NCI-H1436 (cell line): ENCODE results near the gene NEURL3.

Experiments
- DNase-seq: peaks from one replicate; lab custom pipeline; 2025; lab: John Stamatoyannopoulos, UW

Gene NEURL3

DNA sequence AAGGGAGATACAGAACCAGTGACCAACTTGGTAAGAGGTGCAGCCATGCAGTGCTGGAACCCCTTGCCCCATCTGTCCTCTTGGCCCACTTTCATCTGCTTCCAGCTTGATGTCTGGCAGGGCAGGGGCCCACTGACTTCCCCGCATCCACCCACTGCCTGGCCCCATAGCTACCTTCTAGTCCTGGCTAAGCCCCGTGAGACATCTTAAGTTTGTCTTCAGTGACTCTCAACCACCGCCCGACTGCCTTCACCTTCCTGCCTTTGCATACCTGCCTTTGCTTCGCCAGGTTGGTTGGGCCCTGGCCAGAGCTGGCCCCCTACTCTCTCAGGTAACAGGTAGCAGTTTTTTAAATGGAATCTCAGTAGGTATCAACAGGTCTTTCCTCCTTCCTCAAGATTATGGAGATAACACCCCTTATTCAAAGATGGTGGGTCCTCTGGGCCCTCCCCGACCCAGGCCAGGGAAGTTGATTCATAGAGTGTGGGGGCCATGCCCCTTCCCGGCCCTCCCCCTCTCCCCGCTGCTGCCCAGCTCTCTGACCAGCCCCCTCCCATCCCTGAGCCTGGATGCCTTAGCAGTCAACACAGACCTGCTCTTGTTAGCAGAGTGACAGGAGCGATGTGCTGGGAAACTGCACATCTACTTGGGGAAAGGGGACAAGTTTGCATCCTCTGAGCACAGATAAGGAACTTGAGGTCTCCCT lies 34.2 kb upstream of the NEURL3 start:
- DNase-seq = no peak

DNA sequence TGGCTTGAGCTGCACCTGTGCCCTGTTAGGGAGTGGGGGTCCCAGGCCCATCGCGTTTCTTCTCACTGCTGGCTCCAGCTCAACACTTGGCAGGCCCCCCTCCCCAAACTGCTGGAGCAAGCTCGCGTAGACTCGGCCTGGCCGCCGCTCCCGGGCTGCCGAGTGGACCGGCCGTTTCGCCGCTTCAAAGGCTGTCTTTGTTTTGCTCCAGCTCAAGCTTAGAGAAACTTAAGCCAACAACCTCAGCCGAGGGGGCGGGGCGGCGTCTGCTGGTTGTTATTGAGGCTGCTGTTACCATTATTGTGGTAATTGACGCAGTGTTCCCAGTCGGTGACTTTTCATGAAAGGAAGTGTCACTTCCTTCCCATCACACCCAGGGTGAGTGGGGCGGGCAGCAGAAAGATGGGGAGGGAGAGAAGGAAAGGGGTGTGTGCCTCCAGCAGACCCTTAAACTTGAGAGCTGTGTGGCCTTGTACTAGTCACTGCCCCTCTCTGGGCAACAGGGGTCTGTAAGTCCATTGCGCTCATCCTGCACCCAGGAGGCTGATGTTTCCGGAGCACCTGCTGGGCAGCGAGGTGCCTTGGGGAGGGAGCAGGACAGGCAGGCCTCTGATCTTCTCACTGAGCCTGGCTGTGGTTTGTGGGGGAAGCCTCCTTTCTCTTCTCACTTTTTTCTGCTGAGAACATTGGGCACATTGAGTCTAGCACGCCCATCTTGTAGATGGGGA lies 33.5 kb upstream of the NEURL3 start:
- no peak for DNase-seq

DNA sequence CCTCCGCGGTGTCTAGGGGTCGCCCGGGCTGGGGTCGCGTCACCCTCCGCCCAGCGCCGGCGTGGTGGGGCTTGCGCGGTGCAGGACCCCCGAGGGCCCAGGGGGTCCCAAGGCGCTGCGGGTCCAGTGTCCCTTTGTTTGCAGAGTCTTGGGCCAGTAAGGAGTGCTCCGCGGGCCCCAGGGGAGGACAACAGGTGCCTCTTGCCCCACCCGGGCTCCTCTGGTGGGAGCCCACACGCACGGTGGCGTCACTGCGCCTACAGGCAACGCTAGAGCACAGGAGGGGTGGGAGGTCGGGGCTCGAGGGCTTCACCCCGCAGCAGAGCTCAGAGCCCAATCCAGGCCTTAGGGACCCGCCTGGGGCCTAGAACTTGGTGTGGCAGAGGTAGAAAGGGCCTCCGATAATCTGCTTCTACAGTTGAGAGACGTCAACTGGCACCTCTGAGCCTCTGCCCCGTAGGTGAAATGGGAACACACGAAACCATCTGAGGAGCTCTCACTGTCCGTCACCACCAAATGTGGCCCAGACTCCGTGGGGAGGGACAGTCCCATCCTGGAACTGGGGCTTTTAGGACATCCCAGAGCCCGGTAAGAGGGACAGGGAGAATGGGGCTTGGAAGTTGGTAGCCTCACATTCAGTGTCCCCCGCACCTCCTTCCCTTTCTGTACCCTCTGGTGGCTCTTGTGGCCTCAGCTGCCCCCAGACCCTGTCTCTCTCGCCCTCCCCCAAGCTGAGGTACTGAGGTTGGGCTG lies 32.8 kb upstream of the NEURL3 start:
- no peak for DNase-seq

- DNase-seq = no peak
Measured at GRCh38 chr2:96537066-96537733, 32.0 kb upstream of the NEURL3 start.

- peak; percentile 82 for DNase-seq
Measured at GRCh38 chr2:96536445-96537065, 31.4 kb upstream of the NEURL3 start, which contains the start of gene ARID5A. Gene ARID5A (plus strand): TSS chr2:96536752. CDS start chr2:96536827, 75 bp downstream.

GRCh38 chr2:96535331-96535730 lies 30.2 kb upstream of the NEURL3 start:
- no peak for DNase-seq

DNA sequence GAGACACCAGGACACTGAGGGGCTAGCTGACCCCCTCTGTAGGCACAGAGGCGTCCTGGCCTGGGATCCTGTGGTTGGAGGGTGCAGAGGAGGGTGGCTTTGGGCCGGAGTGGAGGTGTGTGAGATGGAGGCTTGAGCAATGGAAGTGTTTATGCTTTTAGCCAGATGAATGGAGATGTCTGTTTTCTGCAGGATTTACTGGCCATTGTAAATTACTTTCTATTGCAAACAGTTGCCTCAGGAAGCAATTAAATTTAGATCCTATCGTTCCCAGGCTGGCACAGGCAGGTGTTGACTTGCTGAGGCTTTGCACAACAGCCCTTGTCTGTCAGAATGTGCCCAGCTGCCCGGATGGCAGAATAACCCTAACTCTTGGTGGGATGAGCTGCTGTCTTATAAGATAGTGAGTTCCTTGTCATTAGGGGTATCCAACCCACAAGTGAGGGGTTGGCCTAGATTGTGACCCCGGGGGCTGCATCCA lies 29.6 kb upstream of the NEURL3 start:
- DNase-seq = no peak

GRCh38 chr2:96534141-96534540 lies 29.0 kb upstream of the NEURL3 start:
- no peak for DNase-seq

DNA sequence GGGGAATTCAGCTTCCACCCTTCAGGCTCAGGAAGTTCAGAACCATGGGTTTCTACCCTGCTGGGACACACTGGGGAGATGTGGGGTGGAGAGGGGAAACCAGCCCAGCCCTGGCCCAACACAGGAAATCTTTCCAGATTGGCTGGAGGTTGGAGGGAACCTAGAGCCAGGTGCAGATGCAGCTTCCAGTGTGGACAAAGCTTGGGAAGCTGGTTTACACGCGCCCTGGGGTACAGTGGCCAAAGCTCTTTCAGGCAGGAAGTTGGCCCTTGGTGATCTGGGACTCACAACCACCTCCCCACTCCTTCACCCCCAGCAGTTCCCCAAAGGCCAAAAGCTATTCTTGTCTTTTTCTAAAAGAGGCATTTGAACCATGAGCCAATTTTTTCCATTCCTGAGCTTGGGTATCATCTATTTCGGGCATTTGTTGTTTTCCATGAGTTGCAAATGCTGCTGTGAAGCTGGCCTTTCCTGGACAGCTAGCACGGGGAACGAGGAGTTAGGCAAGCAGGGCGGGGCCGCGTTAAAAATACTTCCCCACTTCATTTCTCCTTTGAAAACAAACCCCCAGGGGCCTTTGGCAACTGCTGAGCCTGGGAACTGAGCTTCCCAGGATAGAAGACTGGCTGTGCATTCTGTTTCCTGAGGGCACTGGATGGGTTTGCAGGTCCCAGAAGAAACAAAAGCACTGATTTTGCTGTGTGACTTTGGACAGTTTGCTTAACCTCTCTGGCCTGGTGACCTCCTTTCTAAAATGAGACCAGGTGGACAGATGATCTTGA lies 28.3 kb upstream of the NEURL3 start:
- no peak for DNase-seq

- no peak for DNase-seq
Measured at GRCh38 chr2:96532641-96533291, 27.6 kb upstream of the NEURL3 start.

DNA sequence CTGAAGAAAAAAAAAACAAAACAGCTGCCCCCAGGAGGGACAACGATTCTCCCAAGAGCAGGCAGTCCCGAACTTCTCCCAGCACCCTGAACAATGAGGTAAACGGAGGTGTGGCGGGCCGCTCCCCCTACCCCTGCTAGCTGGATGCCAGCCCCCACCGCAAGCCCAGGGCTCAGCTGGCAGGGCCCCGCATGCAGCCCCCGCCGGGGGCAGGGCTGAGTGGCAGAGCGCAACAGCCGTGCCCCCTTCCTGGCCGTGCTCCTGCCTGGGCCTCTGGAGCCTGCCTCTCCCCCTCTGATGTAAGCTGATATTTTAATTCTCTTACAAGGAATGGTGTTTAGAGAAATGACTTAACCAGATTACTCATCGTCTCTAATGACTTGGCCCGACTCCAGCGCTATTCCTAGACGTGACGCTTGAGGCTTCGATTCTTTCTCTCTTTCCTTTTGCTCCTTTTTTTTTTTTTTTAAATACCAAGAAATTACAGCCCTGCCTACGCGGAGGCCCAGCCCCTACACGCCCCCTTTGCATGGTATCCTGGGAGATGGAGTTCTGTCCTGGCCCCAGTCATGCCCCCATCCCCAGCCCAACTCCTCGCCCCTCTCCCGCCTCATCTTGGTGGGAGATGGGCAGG lies 26.8 kb upstream of the NEURL3 start:
- DNase-seq = peak; percentile 94

GRCh38 chr2:96531366-96531765 lies 26.2 kb upstream of the NEURL3 start:
- DNase-seq = no peak

- no peak for DNase-seq
Measured at GRCh38 chr2:96530474-96531357, 25.6 kb upstream of the NEURL3 start.

- DNase-seq = no peak
Measured at GRCh38 chr2:96530144-96530430, 24.9 kb upstream of the NEURL3 start.

DNA sequence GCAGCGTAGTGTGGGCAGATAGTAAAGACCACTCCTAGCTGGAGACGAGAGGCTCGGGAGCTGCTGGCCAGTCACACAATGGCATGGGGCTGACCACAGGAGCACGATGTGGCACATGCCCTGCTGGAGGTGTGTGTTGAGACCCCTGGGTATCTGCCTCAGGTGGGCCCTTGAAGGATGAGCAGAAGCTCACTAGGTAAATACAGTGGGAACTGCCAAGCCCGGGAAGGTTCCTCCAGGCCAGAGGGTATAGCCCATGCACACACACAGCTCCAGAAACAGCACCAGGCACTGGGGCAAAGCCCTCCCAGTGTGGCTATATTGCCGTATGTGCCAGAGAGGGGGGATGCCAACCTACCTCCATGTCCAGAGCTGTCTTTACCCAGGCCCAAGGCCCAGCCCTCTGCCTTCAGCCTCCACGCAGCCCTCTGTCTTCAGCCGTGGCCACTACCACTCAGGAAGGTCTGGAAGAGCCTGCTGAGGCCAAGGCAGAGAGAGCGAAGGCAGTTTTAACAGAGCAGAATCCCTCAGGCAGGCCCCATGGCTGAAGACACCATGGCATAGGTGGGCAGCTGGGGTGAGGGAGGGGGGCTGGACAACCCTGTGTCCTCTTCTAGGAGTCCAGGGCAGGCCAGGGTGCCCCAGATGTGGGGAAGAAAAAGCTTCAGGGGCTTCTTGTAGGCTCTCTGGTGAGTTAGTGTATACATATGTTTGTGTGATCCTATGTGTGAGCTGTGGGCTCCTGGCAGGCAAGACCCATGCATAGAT lies 24.4 kb upstream of the NEURL3 start:
- no peak for DNase-seq

DNA sequence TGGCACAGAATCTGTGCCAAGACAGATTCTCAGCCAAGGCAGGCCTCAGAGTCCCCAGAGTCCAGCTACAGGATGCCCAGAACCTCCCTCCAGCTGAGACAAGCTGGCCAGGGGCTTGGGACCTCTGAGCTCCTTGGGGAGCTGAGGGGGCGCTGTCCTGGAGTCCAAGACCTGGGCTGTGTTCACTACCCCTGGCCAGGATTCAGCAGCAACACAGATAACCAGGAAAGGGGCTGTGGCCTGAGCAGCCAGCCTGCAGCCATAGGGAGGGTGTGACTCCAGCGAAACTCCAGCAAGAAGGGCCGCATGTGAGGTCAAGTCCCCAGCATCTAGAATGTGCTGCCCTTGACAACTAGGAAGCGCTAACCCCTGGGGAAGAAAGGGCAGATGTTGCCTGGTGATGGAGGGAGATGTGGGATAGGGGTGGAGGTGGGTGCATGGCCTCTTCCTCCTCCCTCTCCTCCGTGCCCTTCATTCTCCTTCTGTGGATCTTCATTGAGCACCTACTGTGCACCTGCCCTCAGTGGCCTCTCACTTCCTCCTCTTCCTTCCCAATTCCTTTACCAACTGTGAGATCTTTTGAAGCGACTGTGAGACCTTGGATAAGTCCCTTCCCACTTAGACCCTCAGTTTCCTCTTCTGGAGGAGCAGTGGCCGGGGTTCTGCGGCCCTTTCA lies 23.7 kb upstream of the NEURL3 start:
- no peak for DNase-seq

GRCh38 chr2:96528006-96528699 lies 23.0 kb upstream of the NEURL3 start:
- no peak for DNase-seq
